GDM1 (cell line): ENCODE measurements around the gene ASIC3.

ENCODE experiments used
- DNase-seq: peaks from one replicate; lab custom pipeline; 2025; lab: John Stamatoyannopoulos, UW

The ASIC3 gene

DNA sequence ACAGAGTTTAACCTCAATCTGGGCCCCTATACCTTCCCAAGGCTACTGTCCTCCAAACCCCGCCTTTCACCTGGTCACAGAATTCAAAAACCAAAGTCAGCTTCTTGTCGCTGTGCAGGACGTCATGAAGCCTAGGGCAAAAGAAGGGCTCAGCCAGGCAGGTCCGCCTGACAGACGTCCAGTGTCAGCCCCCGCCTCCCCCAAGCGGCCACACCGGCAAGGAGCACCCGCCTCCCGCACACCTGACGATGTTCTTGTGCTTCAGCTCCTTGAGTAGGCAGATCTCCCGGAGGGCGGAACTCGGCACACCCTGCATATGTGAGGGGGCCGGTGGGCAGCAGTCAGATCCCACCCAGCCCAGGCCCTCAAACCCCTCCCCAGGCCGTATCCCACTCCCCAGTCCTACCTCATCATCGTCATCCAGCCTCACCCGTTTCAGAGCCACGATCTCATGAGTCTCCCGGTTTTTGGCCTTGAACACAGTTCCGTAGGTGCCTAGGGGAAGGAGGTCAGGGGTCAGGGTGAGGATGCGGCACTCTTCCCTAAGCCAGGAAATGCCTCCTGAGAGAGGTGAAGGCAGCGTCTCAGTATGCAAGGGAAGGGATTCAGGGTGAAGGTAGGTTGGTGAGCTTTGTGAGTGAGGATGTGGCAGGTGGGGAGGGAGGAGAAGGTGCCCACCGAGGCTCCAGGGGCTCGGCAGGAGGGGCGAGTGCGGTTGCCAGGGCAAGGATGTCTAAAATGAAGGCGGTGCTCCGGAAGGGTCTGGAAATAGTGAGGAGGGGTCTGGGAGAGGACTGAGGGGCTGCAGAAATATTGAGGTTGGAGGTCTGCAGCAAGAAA, 8.6 kb downstream of the ASIC3 start:
- DNase-seq, result no peak

DNA sequence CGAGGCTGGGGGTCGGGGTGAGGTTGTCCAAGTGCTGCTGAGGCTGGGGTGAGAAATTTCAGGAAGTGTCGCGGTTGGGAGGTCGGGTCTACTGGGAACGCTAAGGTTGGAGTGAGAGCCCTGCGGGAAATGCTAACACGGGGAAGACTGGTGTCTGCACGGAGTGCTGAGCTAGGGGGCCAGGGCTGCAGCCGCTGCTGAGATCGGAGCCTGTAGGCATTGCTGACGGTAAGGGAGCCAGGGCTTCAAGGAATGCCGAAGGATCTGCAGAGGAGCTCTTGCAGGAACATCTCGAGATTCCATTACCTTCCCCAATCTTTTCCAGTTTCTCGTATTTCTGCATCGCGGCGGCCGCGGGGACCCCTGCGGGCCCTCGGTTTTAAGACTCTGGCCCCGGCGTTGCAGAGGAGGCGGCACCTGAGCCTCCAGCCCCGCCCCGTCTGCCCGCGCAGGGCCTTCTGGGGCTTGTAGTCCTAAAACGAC, 9.2 kb downstream of the ASIC3 start, which contains the start of gene CDK5:
Gene CDK5, minus strand, starts transcription at position 392 of the 483 bp plus-strand sequence. Its CDS starts 49 bp downstream, at position 343.
- no peak for DNase-seq

DNA sequence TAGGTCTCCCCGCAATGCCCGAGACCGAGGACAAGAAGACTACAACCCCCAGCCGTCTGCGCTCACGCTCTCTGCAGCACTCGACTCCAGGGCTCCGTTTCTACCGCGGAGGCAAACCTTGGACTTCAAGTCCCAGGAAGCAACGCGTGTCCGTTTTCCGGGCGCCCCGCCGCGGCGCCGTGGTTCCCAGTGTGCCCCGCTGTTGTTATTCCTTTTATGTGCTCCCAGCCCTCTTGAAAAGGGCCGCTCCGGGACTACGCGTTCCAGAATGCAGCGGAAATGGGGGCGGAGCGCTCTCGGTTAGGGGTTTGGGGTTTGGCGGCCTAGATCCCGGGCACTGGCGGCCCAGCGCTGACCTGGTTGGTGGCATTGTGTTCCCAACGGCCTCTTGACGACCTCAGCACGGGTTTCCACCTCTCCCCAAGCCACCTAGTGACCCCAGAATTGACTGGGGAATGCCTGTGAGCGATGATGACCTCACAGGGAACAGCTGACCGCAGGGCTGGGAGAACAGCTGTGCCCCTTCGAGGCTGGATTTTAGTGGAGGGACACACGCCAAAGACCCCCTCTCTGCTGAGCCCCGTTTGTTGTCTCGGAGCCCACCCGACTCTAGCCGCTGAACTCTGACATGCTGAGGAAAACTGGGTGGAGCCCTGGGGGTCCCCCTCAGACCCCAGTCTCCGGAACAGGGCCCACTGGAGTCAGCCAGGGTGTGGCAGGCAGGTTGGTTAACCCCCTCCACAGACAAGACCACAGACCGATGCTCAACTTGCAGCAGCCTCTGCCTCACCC, 9.9 kb downstream of the ASIC3 start:
- peak; percentile 98 for DNase-seq

DNA sequence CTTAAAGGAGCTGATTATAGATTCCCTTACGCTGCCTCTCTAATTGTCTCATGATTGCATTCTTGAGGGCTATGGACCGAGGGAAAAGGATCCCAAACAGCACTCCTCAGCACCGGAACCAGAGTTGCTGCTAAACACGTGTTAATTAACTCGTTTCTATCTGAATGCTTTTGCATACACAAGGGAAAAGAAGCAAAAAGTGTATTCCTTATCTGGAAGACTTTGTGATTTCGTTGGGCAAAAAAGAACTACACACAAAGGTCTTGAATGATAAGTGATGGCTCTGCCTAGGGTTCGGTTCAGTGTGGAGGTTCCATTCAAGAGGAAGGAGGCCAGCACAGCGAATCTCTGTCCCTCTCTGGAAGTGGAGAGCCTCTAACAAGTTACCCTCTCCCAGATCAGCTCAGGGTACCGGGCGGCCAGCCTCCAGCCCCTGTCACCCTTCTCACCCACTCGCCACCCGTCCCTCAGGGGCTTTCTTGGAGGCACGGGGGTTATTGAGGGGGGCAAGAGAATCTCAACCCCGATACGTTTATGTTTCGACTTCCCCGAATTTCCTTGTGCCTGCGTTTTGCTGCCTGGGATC, 10.5 kb downstream of the ASIC3 start:
- DNase-seq, result no peak

GRCh38 chr7:151059367-151060112, 11.2 kb downstream of the ASIC3 start, which contains the start of gene SLC4A2:
Gene SLC4A2 (plus strand): TSS chr7:151059589. CDS start chr7:151061988, 2,399 bp downstream.
- DNase-seq, result peak; percentile 78

DNA sequence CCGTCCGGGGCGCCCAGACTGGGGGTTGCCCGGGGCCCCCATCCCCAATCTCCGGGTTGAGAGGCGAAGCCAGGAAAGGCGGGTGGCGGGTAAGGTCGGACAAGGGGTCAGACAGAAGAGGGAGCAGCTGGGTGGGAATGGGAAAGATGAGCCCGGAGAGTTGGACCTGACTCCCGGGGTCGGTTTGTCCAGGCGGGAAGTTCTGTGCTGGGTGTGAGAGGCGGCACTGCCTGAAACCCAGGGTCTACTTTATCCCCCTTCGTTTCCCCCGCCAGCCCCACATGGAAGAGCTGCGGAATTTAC, 11.7 kb downstream of the ASIC3 start:
- DNase-seq, result no peak

GRCh38 chr7:151060416-151061212, 12.3 kb downstream of the ASIC3 start:
- no peak for DNase-seq

DNA sequence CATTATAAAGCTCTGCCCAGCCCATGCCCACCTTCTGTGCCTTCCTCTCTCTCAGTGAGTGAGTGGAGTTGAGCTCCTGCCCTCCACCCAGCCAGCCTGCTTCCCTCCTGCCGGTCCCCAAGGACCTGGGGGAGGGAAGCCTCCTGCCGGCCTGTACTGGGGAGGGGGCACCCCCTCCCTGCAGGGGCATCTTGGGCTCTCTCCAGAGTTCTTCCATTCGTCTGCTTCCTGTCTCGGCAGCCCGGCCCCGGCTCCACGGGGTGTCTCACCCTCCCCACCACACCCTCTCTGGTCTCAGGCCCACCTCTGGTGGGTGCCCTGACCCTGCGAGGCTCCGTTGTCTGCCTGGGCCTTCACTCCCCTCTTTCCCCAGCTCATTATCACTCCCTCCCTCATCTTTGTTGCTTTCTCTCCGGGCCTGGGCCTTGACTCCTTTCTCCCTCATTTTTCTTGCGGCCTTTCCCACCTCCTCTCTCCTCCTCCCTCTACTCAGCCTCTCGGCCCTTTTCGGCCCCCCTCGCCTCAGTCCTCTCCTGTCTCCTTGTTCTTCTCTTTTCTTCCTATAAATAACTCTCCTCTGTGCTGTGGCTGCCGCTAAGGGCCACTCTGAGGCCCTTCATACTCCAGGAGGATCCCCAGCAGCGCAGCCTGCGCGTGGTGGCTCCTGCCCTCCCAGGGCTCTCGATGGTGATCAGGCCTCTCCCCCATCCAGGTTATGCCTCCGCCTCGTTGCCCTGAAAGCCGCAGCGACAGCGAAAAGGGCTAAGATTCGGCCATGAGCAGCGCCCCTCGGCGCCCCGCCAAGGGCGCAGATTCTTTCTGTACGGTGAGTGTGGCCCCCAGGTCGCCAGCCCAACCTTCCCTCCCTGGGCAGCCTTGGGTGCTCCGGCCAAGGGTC, 13.1 kb downstream of the ASIC3 start:
- DNase-seq, result no peak

DNA sequence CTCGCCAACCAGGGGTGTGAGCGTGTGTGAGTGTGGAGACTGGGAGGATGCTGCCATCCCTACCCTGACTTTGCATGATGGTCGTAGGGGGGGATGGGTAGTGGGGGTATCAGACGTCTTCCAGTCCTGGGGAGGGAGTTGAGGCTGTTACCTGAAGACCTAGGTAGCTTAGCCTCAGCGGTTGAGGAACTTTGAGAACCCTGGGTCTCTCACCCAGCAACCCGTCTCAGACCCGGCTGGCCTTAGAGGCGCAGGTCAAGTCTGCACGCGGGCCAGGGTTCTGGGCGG, 13.7 kb downstream of the ASIC3 start:
- DNase-seq, result no peak

DNA sequence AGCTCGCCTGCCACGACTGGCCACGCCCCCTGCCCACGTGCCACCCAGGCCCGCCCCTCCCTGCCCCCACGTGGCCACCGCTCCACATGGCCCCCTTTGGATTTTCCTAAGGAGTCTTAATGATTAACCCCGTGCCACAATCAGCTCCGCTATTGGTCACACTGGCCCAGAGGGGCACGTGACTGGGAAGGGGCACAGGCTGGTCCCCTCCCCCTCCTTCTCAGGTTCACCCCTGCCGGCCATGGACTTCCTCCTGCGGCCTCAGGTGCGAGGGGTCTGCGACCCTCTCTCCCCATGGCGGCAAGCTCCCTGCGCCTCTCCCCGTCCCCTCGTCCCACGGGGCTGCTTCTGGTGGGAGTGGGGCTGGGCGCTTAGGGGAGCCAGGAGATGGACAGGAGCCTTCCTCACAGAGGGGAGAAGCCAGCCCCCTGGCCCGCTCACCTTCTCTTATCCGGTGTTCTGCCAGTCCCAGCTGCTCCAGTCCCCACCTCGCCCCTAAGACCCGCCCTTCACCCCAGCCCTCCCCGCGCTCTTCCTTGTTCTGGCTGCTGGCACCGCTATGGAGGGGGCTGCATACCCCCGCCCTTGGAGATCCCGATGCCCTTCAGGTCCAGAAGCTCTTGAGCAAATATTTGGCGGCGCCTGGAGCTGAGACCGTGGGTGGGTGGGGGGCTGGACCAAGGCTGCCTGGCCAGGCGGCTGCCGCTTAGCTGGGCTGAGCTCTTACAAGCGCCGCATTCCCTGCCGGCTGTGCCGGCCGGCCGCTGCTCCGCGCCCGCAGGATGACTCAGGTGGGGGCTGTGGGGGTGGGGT, 14.3 kb downstream of the ASIC3 start:
- no peak for DNase-seq

DNA sequence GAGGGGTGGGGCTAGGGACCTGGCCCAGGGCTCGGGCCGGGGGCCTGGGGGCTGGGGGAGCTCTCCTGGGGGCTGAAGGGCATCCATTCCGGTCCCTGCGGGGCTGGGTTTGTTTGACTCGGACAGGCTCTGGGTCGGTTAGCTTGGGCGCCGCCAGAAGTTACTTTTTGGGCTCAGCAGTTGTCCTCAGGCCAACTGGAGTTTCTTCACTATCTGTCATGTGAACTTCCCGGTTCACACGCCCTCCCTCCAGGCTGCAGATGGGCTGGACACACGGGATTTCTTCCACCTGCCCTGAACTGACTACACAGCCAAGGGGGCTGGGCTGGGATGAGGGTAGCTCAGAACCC, 14.9 kb downstream of the ASIC3 start:
- no peak for DNase-seq

DNA sequence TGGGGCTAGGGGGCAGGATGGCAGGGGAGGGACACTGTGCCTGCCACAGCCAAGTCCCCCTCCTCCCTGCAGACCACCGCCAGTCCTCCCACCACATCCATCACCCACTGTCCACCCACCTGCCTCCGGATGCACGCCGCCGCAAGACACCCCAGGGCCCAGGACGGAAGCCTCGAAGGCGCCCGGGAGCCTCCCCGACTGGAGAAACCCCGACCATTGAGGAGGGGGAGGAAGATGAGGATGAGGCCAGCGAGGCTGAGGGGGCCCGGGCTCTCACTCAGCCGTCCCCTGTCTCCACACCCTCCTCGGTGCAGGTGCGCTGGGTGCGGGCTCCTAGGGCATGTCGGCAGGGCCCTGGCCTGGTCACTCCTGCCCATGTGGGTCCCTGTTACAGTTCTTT, 16.1 kb downstream of the ASIC3 start:
- DNase-seq, result no peak

DNA sequence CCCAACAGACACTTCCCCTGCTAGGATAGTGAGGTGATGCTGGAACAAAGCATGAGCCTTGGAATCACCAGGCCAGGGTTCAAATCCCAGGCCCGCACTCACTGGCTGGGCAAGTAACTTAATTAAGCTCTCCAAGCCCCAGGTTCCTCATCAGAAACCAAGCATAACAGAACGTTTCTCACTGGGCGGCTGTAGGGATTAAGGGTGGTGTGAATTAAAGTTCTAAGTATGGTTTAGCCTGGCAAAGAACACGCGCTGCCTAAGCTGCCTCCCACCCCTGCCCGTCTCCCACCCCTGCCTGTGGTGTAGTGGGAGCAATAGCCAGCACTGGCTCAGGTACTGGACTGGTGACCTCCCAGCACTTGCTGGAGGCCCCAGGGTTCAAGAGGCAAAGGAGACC, 16.7 kb downstream of the ASIC3 start:
- DNase-seq, result no peak

DNA sequence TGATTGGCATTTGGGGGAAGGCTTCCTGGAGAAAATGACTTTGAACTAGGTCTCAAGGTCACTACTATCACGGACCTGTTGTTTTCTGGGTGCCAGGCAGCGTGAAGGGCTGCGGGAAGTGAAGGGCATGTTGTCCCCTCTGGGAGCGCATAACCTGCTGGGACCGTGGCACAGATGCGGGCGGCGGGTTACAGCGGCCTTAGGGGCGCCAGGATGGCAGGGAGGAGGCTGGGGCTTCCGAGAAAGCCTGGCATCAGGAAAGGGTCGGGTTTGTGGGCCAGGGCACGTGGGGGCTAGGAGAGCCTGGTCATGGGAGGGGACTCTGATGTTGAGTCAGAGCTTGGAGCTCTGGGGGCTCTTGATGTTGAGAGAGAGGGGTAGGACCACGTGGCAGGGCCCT, 17.2 kb downstream of the ASIC3 start:
- no peak for DNase-seq

GRCh38 chr7:151066273-151066974, 18.1 kb downstream of the ASIC3 start:
- DNase-seq, result no peak

DNA sequence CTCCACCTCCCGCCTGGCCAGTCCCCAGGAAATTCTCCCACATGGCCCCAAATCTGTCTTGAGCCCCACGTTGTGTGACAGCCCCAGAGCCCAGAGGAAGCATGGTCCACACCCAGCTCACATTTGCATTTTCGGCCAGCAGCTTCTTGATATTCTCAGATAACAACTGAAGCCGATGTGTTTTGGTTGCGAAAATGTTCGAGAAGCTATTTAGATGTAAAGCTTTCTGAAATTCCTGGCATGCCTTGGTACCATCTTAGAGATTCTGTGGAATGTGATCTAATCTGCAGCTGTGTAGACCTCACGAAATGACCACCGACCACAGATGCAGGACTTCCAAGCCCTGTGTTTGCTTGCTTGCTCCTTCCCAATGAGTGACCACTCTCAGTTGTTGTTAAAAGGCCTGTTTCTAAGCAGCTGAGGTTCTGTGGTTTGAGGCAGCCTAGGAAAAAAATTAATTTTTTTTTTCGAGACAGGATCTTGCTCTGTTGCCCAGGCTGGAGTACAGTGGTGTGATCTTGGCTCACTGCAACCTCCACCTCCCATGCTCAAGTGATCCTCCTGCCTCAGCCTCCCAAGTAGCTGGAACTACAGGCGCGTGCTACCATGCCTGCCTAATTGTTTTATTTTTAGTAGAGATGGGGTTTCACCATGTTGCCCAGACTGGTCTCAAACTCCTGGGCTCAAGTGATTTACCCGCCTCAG, 19.9 kb downstream of the ASIC3 start:
- DNase-seq, result no peak

DNA sequence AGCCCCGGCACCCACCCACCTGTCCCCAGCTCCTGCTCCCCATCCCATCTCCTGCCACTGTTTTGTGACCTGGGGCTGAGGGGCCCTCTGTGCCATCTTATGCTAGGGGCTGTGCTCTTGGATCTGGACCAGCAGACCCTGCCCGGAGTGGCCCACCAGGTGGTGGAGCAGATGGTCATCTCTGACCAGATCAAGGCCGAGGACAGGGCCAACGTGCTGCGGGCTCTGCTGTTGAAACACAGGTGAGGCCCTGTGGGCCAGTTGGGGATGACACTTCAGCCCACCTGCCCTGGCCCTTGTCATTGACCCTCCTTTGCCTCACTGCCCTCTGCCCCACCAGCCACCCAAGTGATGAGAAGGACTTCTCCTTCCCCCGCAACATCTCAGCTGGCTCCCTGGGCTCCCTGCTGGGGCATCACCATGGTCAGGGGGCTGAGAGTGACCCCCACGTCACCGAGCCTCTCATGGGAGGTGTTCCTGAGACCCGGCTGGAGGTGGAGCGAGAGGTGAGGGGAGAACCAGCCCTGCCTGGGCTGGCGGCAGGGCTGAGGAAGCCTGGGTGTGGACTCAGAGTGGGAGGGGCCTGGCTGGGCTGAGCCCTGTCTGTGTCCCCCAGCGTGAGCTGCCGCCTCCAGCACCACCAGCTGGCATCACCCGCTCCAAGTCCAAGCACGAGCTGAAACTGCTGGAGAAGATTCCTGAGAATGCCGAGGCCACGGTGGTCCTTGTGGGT, 21.7 kb downstream of the ASIC3 start:
- no peak for DNase-seq

- no peak for DNase-seq
Observed at GRCh38 chr7:151070574-151070960, 22.2 kb downstream of the ASIC3 start.
